Tongue (tissue), 2 donors: Measurements from ENCODE around the gene HSD17B2. TPM values are rescaled to one million over a fixed set of nuclear protein-coding genes. Genes with fewer than 3 reads are reported as not detected.
A peak's percentile ranks its signal among the peaks of the same experiment; 100 is the strongest.

Experiments used
- DNase-seq: peaks from one replicate; pipeline ENCODE4 v3.0.0-alpha.2; 2015
- total RNA-seq: library from RNA; depleted of rRNA; stranded (reverse); fragments of >200 nt; gene quantifications from one replicate; pipeline ENCODE4 v1.2.3, GENCODE V29; 2014

Gene HSD17B2
- total RNA-seq, 1 donor from 2014 or later, result 3.4 TPM

DNA sequence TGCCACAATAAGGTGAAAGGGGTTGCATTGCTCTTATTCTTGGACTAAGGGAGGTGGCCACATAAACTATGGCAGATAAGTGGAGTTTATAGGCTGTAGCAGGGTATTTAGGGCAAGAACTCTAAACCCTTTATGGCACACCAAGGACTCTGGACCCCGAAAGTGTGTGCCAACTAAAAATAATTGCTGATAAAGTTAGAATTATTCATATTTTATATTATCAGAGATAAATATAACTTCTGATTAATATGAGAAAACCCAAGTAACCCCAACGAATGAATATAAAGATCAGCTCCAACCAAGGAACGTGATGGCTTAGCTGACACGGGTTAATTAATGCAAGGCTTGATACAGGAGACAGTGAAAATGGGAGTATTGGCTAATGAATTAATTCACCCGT, 15.0 kb upstream of the HSD17B2 start:
- no peak for DNase-seq

DNA sequence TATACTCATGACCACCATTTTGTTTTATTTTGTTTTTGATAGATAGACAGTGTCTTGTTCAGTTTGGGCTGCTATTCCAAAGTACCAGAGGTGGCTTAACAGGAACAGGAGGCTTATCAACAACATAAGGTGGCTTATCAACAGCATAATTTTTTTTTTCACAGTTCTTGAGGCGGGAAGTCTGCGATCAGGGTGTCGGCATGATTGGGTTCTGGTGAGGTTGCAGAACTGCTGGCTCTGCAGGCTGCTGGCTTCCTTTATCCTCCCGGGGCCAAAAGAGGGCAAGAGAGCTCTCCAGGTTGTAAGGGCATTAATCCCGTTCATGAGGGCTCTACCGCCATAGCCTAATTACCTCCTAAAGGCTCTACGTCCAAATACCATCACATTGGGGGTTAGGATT, 11.8 kb upstream of the HSD17B2 start:
- no peak for DNase-seq

DNA sequence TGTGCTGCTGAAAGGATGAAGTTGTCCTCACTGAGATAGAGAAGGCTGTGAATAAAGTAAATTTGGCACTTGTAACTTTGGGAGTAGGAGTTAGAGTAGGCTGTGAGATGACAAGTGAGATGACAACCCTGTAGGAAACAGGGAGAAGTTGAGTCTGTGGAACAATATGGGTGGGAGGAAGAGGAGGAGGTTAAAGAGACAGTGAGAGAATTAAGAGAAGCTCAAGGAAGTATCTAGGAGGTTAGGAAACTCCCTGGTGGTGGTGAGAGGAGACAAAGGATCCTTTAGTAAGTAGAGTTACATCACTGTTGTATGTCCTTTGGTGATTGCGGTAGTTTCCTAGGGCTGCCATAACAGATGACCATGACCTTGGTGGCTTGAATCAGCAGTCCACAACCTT, 10.7 kb upstream of the HSD17B2 start:
- DNase-seq, result no peak

DNA sequence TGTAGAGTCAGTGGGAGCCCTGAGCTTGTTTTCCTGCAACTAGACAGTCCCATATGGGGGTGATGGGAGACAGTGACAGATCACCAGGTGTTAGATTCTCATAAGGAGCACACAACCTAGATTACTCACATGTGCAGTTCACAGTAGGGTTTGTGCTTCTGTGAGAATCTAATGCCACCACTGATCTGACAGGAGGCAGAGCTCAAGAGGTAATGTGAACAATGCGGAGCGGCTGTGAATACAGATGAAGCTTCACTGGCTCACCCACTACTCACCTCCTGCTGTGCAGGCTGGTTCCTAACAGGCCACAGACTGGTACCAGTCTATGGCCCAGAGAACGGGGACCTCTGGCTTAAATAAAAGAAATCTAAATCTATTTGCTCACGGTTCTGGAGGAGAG, 10.2 kb upstream of the HSD17B2 start:
- no peak for DNase-seq

DNA sequence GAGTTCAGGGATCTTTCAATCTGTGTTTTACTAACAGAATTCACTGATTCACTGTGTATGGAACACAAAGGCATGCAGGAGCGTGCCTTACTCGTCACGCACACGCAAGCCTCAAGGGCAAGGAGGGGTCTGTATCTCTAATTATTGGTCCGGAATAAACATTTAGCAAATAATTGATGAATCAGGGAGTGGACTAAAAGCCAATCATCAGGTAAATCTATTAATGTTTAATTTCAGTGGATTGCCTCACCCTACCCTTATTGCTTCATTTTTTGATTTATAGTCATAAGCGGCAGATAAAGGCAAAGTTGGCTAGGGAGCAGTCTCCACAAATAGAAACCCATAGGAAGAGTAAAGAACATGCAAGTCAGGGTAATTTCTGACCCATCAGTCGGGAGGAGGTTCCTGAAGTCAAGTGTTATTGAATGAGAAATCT, 7.4 kb upstream of the HSD17B2 start:
- no peak for DNase-seq

DNA sequence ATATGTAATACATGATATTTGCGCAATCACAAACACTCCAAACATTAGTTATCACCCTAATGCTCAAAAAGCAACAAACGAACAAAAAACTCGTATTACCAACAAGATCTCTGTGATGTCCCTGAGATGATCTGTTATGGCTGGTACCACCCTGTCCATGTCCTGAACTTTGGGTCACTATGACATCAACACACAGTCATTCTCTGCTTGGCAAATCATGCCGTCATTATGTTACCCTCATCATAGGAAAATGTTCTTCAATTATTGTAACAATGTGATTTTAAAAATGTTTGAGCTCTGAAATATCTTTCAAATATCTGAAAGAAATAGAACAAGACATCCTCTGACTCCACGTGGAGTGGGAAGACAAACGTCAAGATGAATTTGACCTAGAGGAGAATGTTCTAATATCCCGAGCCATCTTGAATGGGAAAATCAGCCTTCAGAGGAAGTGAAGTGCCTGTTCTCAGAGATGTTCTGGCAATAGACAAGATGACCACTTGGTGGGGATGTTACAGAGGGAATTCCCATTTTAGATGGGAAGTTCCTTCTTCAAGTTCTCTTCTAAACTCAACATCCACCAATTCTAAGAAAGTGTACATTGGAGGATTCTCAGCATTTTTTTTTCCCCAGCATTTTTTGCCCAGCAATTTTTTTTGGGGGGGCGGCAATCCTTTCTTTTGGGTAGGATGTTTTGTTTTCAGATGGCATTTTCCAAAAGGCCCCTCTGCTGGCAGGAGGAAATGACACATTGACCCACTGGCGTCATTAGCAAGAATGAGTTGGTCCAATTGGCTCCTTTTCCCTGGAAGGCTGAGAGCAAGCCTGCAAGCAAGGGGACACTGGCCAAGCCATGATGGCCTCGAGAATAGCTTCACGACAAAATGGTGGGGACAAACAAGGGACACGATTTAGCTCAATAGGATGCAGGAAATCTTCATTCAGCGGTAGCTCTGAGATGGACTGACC, 3.7 kb upstream of the HSD17B2 start:
- DNase-seq, result peak; percentile 62

DNA sequence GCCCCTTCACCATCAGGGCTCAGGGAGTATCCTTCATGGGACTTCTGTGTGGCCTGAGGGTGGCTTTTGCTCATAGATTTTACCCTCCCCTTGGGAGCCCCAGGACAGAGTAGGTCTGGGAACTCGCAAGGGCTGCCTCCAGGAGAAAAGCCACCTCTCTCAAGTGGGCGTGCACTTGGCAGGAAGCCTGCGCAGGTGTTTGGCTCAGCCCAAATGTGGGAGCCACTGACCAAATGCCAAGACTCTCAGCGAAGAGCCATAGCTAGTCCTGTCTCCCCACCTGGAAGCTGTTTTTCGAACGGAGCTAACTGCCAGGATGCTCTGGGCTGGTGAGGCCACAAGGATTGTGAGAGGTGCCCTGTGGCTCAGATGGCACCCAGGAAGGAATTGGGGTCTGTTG, 2.0 kb upstream of the HSD17B2 start:
- no peak for DNase-seq

DNA sequence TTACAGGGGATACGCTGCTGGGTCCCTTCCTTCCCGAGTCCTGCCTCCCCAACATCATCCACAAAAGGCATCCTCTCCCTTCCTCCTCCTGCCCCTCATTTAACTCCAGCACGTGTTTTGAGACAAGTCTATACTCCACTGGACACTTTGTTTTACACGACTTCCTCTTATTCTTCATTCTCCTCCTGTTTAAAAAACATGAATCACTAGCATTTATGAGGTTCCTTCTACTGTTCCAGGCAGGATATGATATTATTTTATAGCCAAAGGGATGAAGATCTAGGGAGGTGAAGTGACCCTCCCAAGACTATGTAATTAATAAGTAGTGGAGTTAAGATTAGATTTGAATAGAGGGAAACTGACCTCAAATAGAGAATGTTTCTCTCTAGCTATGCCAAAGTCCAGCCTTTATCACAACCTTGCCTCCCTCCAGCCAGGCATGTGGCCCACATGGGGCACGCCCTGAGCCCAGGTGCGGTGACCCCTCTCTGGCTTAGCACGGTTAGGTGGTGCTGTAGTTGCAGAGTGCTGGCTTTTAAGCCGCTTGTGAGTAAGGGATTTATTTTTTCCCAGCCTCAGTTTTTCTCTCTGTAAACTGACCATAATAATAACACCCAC, 1.3 kb upstream of the HSD17B2 start:
- no peak for DNase-seq

DNA sequence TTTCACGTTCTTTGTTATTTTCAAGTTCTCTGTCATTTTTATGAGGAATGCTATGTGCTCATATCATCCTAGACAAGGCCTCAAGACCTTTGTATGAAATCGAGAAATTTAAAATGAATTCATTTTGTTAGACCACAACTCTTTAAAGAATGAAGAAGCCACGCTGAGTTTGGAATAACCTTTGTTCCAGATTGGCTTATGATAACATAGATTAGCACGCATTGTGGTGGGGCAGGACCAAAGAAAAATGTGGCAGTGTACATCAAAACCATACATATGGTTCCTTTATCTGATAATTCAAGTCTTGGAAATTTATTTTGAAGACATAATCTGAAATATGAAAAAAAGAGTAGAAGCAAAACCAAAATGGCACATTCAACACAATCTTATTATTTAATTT, 2.2 kb downstream of the HSD17B2 start:
- DNase-seq, result no peak

DNA sequence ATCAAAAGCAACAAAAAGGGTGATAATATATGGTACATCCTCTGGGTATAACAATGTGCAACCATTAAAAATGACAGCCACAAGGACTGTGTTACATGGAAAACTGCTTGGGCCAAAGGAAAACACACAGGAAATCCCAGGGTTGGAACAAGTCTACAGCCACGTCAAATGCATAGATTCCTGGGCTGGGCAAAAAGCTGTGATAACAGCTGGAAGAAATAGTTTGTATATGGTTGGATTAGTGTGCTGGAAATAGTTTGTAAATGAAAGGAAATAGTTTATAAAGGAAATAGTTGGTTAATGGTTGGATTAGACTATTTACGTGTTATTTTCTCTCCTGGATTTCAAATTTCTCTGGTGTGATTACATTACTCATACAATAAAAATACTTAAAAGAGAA, 2.6 kb downstream of the HSD17B2 start:
- DNase-seq, result peak; percentile 20

DNA sequence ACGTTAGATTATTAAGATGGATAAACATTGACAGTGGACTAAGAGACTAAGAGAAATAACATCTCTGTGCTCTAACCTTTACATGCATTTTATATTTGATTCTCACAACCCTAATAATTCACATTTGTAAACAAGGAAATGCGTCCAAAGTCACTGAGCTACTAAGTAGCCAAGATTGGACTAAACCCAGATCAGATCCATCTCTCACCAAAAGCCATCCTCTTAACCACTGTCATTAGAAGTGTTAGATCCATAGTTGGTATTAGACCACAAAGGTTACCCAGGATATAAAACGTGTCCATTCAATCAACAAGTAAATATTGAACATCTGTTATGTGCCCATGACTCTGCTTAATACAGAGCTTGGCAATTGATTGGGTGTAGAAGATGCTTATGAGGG, 5.2 kb downstream of the HSD17B2 start:
- DNase-seq, result no peak

DNA sequence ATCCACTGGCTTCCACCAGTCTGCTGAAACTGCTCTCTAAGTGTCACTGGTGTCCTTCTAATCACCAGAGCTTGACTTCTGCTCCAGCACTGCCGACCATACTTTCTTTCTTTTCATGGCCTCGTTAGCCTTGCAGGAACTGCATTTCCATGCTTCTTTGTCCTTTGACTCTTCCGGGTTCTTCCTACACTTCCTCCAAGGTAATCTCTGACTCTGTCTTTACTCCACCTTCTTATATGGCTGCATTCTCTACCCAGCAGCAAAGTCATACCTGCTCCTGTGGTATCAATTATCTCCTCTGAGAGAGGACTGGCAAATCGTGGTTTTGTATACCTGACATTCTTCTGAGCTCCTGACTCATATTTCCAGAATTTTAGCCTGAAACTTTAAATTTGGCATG, 6.5 kb downstream of the HSD17B2 start:
- no peak for DNase-seq

DNA sequence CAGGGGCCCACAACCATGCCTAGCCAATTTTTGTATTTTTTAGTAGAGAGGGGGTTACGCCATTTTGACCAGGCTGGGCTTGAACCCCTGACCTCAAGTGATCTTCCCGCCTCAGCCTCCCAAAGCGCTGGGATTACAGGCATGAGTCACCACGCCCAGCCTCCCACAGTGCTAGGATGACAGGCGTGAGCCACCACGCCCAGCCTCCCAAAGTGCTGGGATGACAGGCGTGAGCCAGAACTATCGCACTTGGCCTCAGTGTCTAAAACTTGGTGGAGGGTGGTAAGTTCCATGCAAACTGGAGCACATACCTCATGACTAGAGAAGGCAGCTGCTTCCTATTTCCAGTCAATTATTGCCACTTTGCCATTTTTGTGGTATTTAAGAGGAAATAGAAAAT, 7.1 kb downstream of the HSD17B2 start:
- DNase-seq, result no peak

DNA sequence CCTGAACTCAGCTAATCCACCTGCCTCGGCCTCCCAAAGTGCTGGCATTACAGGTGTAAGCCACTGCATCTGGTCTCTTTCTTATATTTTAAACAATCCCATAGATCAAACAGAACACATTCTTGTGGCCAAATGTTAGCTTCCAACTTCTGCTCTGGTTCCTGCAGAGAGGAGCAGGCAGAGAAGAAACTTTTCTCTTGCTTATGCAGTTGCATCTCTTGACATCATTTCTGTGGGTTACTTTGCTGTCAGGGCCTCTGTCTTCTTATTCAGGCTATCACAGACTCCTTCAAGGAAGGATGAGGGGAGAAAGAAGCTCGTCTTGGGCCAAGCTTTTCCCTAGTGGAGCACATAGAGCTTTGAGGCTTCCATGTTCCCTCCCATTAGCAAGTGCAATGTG, 7.8 kb downstream of the HSD17B2 start:
- DNase-seq, result no peak

DNA sequence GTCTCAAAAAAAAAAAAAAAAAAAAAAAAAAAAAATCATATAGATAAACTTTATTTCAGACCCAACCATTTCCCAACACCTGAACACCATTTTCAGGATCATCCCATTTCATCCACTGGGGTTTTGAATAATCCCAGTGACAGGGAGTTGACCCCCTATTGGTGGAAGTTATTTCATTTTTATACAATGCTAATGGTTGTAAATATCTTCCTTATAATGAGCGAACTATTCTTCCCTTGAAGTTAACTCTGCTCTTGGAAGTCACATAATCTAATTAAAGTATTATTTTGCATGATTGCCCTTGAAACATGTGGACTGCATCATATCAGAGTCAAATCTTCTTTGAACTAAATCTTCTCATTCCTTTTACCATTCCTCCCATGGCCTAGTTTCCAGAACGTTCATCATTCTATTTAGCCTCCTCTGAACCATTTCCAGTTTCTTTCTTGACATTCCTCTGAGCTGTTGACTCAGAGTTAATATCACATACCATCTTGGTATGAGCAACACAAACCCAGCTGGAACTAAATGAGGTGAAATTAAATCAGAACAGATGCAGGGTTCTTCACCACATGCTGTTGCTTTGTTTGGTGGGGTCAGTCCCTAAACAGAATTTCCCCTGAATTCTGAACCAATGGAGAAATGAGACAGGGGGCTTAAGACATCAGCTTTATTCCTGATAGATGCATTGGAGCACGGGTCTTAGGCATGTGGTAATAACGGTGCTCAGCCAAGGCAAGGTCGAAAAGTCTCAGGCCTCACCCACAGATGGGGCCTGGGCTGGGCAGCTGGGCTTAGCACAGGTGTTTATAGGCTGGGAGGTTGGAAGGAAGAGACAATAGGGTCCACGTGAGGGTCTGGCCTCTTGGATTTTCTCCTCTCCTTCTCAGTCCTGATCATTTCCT, 8.9 kb downstream of the HSD17B2 start:
- DNase-seq, result peak; percentile 5

DNA sequence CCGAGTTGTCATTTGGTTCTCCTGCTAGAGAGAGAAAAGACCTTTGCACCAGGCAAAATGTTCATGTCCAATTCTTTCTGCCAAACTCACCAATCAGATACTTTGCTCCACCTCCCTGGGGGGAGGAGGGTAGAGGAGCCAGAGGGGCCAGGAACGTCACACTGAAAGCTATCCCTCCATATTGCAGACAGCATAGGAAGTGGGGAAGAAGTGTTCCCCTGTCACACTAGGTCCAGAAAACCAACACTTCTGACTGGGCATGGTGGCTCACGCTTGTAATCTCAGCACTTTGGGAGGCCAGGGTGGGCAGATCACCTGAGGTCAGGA, 9.5 kb downstream of the HSD17B2 start:
- DNase-seq, result no peak

DNA sequence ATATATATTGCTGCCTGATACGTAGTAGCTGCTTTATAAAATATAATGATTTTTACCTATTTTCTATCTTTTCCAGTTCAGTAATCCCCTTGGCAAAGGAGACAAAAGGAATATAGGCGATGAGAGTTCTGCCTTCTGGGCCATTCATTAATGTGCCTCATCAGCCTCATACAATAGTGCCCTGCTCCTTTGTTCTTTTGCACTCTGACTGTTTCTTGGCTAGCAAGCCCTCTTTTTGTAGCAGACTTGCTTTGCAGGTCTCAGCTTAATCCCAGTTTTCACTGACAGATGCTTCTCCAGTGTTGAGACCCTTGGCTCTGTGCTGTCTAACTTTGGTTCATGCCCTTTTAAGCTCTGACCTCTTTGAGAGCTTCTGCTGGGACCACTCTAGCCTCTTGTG, 10.4 kb downstream of the HSD17B2 start:
- no peak for DNase-seq

DNA sequence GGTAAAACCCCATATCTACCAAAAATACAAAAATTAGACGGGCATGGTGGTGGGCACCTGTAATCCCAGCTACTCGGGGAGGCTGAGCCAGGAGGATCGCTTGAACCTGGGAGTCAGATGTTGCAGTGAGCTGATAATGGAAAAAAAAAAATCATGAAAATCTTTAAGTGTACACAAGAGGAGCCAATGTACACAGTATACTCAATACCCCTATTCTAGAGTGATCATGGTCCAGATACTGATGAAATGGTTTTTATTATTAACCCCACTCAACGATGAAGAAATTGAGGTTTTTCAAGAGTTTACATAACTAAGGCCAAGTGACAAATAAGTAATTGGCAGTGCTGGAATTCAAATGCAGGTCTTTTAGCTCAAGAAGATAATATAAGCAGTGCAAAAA, 11.5 kb downstream of the HSD17B2 start:
- no peak for DNase-seq

DNA sequence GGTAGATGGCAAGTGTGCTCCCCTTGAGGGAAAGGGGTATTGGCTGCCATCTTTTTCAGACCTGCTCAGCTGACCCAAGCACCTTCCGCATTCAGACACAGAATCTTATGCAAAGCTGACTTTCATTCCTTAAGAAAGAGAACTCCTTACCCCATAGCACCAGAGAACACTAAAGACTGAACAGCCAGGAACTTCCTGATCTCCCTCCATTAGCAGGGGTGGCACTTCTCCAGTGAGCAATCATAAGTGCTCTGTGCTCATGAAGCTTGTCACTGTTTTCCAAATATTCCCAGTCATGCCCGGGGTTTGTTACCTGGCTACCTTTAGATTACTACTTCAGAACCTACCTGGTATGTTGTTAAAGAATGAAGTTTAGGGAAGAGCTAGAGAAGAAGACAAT, 11.9 kb downstream of the HSD17B2 start:
- DNase-seq, result no peak

DNA sequence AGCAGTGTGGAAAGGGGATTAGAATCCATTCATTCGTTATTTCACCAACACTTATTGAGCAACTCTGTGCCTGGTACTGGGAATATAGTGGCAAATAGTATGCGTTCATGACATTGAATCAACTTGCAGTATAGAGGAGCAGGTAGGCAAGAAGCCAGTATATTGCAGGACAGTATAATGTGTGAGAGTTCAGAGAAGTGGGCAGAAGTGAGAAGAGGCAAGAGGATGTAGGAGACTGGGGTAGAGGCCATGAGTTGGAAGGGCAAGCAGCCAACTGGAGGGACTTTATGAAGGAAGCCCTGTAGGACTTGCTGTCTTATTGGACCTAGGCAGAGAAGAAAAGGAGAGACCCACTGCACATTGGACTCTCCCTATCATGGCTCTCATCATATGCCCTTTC, 12.3 kb downstream of the HSD17B2 start:
- no peak for DNase-seq

DNA sequence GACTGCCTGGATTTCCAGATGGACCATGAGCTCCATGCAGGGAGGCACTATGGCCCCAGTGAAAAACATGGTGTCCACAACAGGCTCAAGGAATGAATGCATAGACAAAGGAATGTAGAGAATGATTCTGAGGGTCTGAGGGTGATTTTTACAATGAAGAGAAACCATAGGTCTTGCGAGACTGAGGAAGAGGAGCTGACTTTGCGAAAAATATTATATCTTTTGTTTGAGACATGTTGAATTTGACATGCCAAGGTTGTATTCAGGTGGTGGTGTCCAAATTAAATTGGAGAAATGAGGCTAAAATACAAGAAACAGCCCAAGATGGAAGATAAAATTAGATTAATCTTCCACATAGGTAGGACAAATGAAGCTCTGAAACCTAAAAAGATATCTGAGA, 12.7 kb downstream of the HSD17B2 start:
- DNase-seq, result no peak

DNA sequence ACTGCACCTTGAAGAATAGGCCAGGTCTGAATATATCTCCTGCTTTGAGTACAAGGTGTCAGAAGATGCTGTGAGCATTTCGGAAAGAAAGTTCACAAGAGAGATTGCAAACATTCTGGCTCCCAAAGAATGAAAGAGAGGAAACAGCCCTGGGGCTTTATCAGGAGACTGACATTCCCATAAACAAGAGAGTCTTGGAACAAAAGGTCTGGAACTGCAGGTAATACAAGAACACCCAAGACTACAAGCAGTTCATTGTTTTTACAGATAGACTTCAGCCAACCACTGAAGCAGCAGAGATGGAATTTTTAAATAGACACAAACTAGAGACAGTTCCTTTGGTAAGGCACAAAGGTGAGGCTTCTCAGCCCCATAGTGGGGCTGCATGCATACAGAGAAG, 14.4 kb downstream of the HSD17B2 start:
- no peak for DNase-seq

DNA sequence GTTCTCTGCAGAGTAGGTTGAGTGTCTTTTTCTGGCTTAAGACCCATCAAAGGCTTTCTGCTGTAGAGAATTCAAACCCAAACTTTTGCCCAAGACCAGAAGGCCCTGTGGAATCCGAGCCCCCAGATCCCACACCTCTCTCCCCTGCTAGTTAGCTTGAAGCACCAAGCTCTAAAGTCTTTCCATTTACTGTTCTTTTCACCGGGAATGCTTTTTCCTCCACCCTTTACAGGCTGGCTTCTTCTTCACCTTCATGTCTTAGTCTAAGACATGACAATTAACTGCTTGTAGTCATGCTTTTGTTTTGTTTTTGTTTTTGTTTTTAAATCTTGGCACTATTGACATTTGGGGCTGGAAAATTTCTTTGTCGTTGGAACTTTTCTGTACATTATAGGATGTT, 15.5 kb downstream of the HSD17B2 start:
- no peak for DNase-seq
